HL-60 (cell line): ENCODE data around the gene IL13.

Experiments
- POLR2AphosphoS5 ChIP-seq: IDR thresholded peaks from 2 replicates; pipeline ENCODE4 v1.6.1; 2012; ENCODE audit warnings: low read depth
- TF ChIP-seq, protein P1 (sequence below): IDR thresholded peaks from one replicate; pipeline ENCODE4 v1.5.1; 2011; ENCODE audit warnings: low read length, control low read depth, inconsistent platforms; ENCODE audit not compliant: insufficient read depth

DNA sequence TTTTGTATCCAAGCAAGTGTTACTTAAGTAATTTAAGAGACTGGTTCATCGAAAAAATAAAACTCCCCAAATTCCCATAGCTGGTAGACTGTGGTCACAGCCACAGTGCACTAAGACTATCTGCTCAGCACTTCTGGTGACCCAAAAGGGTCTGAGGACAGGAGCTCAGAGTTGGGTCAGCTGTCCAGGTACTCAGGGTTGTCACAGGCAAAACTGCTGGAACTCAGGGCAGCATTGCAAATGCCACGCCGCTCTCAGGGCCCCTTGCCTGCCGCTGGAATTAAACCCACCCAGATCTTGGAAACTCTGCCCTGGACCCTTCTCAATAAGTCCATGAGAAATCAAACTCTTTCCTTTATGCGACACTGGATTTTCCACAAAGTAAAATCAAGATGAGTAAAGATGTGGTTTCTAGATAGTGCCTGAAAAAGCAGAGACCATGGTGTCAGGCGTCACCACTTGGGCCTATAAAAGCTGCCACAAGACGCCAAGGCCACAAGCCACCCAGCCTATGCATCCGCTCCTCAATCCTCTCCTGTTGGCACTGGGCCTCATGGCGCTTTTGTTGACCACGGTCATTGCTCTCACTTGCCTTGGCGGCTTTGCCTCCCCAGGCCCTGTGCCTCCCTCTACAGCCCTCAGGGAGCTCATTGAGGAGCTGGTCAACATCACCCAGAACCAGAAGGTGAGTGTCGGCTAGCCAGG is at the start of gene IL13:
- no peak for TF ChIP-seq POLR2AphosphoS5
- TF ChIP-seq, protein P1, sequence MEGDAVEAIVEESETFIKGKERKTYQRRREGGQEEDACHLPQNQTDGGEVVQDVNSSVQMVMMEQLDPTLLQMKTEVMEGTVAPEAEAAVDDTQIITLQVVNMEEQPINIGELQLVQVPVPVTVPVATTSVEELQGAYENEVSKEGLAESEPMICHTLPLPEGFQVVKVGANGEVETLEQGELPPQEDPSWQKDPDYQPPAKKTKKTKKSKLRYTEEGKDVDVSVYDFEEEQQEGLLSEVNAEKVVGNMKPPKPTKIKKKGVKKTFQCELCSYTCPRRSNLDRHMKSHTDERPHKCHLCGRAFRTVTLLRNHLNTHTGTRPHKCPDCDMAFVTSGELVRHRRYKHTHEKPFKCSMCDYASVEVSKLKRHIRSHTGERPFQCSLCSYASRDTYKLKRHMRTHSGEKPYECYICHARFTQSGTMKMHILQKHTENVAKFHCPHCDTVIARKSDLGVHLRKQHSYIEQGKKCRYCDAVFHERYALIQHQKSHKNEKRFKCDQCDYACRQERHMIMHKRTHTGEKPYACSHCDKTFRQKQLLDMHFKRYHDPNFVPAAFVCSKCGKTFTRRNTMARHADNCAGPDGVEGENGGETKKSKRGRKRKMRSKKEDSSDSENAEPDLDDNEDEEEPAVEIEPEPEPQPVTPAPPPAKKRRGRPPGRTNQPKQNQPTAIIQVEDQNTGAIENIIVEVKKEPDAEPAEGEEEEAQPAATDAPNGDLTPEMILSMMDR = no peak
